SKM-1 (cell line): Measurements from ENCODE around the gene OTOS.

Experiments
- DNase-seq: peaks from one replicate; lab custom pipeline; 2025; ENCODE audit not compliant: unreplicated experiment; lab: John Stamatoyannopoulos, UW

Gene OTOS

DNA sequence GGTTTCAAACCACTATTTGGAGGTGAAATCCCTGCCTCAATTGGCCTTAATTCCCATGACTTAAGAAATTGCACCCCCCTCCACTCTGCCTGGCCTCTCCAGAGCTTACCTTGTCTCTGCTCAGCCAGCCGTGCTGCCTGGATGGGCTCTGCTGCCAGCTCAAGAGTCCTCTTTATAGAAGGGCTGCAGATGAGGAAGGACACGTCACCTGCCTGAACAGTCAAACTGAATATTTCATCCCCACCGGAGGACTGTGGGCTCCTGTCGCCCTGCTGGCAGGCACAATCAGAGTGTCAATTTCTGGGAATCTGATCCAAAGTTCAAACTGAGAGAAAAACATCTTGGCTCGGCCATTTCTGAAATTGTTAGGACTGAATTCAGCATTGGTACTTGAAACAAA, at the start of gene OTOS:
TSS of gene OTOS (minus strand) at position 148 of the 400 bp plus-strand sequence. CDS start 332 bp downstream, outside the sequence.
- DNase-seq, result no peak

DNA sequence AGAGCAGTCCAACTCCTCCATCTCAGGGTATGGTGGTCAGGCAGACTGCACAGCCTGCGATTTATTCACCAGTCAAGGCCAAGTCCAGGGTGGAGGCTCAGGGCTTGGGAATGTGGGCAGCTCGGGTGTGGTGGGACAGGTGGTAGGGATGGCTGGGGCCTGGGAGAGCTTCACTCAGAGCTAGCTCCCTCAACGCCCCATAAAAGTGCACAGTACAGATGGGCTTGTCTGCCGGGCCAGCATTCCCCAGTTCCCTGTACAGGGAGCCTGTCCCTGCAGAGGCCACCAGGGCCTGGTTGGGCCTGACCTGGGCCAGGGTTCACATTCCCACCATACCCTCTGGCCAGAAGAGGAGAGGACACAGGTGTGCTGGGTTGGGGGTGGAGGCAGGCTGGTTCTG, 49.2 kb upstream of the OTOS start:
- no peak for DNase-seq

DNA sequence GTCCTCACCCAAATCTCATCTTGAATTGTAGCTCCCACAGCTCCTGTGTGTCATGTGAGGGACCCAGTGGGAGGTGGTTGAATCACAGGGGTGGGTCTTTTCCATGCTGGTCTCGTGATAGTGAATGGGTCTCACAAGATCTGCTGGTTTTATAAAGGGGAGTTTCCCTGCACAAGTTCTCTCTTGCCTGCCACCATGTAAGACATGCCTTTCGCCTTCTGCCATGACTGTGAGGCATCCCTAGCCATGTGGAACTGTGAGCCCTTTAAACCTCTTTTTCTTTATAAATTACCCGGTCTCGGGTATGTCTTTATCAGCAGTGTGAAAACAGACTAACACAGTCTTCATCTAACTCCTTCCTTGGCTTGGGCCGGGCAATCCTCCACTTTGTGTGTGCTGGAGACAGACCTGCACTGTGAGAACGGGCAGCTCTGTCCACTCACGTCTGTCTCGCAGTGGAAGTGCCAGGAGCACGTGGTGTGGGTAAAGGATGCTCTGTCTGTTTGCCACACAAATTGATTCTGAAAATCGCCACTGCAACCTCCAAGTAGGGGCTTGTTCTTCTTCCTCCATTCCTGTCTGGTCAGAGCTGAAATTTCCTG, 47.6 kb upstream of the OTOS start:
- no peak for DNase-seq

DNA sequence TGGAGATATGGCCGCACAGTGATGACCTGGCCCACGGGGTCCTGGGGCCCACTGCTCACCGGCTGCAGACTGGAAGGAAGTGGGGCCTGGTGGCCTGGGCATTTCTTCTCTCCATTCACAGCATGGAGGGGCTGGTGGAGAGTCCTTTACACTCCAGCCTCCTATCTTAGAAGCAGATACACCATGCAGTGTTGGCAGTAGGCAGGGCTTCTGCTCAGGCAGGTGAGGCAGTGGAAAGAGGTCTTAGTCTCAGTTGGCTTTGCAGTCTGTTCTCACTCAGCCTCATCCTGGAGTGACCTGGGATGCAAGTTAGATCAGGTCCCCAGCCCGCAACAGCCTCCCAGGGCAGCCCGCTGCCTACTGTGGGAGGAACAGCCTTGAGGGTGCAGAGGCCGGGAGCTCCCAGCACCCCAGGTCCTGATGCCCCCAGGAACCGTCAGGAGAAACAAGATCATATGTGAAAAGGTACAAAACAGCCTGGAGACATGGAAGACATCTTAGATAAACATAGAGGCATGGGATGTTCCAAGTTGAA, 45.8 kb upstream of the OTOS start:
- no peak for DNase-seq

DNA sequence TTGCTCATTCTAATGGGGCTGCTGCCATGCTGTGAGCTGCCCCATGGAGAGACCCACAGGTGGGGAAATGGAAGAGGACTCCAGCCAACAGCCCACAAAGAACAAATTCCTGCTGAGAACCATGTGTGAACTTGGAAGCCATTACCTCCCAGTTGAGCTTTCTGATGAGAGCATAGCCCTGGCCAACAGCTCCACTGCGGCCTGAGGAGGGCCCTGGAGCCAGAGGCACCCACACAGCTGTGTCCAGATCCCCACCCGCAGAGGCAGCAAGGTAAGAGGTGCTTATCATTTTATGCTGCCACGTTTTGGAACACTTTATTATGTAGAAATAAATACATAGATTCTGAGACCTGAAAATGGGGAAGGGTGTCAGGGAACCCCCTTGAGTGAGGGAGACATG, 44.2 kb upstream of the OTOS start:
- no peak for DNase-seq

DNA sequence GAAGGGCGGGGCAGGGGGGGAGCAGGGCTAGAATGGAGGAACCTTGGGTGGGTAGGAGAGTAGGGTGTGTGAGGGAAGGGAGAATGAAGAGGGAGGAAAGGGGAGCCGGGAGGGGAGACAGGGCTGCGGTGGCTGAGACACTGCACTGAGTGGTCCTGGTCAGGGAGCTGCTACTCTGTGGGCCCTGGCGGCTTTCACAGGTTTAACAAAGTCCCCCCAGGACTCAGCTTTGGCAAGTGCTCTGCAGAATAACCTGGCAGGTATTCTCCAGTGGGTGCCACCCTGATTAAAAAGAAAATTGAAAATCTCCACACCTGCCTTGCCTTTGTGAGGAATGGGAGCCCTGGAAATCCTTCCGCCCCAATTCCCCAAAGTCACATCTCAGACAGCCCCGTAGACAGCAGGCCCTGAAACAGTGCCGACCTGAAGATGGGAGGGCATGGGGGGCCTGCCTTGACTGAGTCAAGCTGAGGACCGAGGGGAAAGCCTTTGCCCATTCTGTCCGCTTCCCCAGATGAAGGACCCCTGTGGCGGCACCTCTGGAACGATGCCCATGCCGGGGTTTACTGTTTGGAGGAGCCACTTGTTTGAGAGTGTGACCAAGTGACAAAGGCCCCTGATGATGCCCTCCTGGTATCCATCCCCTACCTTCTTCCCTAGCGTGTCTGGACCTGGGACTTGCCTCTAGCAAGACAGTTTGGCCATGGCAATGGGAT, 43.6 kb upstream of the OTOS start:
- DNase-seq, result no peak

DNA sequence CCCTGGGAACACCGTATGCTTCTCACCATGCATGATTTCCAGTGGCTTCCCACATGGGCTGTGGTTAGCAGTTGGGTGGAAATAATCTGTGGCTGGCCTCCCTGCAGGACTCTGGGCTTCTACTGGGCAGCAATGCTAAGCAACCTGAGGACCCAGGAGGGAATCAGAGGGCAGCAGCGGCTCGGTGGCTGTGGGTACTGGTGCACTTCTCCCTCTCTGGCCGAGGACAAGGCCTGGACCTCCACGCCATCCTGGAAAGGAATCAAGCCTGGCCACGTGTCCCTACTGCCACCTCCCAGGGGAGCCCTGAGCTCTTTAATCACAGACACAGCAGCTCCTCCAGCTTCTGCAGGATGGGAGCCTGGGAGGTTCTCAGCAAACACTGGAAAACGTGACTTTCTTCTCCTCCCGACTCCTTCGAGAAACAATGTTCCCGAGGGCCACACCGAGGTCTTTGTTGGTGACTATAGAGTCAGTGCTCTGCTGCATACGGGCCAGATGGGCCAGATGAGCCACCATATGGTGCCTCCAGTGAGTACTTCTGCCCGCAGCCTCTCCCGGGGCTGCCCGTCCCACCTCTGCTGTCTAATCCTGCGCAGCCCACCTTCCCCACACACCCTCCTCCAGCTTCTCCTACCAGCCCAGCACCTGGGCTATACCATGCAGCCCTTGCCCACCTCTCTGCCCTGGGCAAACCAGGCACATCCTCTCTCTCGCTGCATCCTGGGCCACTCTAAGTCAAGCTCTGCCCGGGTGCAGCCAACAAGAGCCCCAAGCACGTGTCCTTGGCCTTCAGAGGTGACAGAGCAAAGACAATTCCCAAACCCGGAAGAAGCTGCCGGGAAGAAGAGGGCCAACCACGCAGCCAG, 42.8 kb upstream of the OTOS start:
- DNase-seq, result no peak

DNA sequence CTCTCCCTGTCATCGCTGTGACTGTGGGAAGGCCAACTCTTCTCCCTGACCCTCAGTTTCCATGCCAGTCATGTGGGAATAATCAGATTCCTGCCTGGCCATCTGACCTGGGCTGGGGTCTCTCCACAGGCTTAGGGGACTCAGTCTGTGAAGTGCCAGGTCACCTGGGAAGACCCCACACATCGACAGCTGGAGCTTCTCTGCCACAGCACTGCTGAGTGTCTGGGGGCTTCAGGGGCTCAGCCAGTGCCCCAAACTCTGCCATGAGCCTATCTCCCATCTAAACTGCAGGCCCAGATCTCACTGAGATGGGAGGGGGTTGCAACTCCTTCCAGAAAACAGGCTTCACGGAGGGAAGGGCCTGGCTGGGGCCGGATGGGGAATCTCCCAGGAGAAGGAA, 42.0 kb upstream of the OTOS start:
- no peak for DNase-seq

DNA sequence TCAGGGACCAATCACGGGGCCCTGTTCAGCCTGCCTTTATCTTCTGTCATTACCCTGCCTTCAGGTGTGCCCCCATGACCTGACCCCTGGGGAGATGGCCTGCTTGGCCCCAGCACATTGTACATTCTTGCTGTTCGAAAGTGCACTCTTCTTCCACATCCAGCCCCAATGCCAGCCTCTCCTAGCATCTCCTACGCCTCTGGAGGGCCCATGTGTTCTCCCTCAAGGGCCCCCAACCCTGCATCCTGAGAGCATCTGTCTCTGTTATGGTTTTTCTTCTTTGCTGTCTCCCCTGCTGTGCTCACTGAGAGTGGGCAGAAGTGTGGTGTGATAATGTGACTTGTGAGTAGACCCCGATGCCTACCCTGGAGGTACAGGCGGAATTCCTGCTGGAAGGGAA, 41.5 kb upstream of the OTOS start:
- no peak for DNase-seq

DNA sequence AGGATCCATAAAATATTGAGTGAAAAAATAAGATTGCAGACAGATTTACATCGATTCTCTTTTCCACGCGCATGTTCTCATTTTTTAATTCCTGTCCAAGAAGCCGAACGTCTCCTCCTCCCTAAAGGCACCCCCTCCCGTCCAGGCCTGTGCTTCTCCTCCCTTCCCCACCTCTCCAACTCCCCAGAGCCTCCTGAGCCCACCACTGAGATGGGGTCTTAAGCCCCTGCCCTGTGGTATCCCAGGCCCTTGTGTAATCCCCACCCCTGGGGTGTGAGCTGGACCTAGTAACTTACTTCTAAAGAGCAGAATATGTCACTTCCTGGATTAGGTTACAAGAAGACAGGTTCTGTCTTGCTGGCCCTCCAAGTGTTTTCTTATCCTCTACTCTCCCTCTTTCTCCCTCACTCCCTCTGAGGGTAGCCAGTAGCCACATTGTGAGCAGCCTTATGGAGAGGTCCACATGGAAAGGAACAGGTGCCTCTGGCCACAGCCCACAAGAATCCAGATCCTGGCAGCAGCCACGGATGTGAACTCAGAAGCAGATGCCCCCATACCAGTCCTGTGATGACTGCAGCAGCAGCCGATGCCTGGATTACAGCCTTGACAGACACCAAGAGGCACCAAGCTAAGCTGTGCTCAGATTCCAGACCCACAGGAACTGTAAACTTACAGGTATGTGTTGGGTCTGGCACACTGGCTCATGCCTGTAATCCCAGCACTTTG, 39.6 kb upstream of the OTOS start:
- DNase-seq, result no peak

DNA sequence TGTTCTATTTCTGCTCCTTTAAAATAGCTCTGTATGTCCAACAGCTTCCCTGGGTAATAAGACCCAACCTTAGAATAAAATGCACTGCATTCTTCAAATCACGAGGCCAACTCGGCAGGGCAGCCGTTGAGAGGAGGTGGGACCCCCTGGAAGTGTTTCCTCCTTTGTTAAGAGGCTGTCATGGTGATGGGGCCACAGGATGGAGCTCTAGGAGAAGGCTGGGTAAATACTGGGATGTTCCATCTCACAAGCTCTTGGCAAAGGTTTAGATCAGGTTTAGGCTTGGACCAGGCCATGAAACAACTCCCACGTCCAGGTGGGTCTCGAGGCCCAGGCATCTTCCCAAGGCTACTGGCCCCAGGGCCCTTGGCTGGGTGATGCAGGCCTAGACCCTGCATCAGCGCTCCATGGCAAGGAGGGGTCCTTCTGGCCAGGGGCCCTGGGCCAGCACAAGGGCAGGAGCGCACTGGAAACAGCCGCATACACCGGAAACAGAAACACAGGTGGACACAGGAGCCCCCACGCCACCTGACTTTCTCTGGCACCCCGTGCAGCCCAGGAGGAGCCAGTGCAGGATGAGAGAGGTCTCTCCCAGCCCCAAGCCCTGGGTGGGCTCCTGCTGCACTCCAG, 38.8 kb upstream of the OTOS start:
- no peak for DNase-seq

DNA sequence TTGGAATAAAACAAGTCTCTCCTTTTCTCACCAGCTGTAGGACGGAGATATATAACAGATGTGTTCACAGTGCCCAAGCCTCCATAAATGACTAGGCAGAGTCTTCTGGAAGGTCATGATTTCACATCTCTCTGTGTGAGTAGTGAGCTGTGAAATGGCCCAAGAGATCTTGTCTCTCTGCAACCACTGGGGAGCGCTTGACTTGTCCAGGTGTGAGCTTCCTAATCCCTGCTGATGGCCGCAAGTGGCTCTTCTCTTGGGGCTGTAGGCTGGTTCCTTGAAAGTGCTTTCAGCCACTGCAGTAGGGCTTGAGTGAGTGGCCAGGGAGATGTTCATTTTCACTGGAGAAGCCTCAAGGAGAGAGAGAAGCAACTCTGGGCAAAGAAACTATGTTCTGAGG, 38.1 kb upstream of the OTOS start:
- DNase-seq, result no peak

DNA sequence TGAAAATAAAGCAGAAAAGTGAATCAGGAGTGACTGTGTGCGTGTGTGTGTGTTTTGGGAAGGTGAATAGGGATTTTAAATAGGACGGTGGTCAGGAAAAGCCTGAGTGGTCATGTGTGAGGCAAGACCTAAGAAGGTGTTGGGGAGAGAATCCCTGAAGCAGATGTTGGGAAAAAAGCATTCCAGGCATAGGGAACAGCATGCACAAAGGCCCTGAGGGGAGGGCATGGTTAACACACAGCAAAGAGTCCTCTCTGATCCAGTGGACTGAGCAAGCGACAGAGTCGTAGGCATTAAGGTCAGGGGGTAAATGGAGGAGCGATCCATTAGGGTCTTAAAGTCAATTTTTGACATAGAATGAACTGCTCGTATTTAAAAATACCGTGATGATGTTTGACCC, 34.0 kb upstream of the OTOS start:
- DNase-seq, result no peak

DNA sequence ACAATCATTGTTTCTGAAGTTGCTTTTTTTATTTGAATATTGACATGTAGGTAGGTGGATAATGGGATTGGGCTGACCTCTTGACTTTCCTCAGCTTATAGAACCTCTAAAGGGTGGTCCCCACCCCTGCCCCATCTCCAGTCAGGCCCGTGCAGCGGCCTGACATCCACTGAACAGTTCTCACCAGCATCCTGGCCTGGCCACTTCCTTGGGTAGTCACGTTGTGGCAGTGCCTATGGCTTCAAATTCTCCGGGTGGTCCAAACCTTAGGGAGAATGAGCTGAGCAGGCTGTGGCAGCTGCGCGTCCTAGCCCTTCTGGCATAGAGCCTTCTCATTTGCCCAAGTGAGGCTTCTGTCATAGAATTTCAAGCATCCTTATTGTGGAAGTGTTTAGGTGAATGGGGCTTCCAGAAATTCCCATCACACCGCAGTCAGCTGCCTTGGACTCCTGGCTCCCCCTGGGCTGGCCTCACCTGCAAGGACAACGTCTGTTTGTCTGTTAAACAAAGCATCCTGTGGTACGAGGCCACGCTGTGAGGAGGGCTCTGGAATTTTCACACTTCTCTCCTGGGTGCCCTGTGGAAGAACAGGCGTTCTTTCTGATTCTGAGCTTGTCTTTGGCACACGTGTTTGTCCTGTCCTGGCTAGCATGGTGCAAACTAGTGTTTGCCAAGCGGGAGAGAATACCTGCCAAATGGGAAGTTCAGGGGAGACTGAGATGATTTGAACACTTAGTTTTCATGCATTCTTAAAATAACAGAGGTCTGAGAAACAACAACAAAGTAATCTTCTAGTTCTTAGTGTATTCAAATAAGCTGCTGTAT, 31.8 kb upstream of the OTOS start:
- DNase-seq, result no peak

DNA sequence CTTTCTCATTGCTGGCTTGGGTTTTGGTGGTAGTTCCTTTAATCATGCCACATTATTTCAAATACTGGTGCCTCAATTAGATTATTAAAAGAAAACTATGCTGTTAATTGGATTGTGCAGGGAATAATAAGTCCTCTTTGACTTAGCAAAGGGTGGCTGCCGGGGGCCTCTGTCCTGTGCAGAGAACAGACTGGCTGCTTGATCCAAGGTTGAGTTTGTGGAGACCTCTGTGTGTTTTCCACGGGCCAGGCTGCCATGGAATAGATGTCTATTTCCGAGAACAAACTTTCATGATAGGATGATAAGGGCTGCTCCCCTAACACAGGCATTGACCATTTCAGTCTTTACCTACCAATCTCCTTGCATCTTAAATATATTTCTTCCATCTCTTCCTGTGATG, 30.4 kb upstream of the OTOS start:
- DNase-seq, result no peak

DNA sequence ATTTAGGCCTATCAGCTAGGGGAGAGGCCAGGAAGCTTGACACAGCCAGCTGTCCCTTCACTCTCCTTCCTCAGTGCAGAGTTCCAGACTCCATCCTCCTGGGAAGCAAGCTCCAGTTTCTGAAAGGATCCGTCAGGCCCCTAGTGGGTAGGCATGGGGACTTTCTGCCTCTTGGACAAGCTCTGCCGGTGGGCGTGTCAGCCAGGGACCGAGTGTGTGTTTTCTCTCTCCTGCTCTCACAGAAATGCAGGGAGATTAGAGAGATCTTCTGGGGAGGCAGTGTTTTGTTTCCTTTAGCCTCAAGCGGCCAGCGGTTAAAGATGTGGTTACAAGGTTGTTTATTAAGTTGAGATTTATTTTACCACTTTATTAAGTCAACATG, 29.9 kb upstream of the OTOS start:
- DNase-seq, result no peak

DNA sequence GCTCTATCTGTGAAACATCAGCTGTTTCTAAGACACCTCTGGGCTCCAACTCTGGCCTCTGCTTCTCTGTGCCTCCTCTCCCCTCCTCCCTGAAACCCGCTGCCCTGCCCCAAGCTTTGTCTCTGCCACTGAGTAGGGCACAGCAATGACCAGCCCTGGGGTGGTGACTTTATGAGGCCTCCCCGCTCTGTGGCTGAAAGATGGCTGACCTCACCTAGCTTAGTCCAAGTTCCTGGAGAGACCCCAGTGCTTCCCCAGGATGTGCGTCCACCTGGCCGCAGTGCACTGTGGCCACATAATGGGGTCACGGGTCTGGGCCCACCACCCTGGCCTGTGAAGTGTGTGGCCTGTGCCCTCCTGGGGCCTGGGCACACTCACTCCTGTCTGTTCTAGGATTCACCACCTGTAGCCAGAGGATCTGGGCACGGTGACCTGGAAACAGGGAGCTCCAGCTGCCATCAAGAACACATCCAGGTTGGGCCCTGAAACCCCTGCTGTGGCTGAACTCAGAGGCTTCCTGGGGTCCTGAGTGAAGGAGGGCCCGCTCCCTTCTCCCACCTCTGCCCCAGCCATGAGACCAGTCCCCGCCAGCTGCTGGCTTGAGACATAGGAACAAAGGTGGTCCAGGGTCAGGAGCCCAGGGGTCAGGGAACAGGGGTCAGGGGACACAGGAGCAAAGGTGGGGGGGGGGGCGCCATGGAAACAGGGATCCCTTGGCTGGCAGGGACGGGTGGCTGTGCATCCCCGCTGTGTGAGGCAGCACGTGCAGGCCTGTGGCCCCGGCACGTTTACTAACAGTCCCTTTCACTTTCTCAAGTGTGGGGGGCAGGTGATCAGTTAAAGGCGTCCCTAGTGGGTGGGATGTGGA, 29.3 kb upstream of the OTOS start:
- DNase-seq, result no peak

DNA sequence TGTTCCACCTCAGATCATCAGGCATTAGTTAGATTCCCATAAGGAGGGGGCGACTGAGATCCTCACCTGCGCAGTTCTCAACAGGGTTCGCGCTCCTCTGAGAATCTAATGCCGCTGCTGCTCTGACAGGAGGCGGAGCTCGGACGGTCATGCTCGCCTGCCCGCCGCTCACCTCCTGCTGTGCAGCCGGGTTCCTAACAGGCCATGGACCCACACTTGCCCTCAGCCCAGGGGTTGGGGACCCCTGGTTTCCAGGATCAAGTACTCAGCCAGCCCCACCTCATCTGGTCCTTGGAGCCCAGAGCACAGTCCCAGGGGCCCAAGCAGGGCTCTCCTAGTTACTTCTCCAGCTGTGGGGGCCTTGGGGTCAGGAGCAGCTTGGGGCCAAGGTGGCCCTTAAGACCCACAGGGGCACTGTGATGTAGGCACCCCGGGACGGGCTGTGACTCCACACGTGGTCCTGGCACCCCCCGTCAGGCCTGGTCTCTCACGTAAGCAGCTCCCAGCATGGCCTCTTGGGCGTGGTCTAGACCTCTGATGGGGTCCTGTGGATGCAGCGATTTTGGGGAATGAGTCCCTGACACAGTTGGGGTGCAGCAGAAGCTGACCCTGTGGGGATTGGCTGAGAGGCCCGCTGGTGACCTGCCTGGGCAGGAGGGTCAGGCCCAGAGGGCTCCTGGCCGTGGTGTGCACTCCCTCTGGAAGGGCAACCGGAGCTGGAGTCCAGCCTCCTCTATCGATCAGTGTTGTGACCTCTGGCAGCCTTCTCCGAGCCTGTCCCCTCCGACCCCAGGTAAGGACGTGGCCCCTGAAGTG, 28.3 kb upstream of the OTOS start:
- DNase-seq, result no peak
